ENCODE measurements around the gene KIAA0232.
"Not testable (repeated sequence)": the region's sequence is repeated elsewhere in the genome, so short reads cannot be mapped to it uniquely, and the experiment has no call there.

- TF ChIP-seq, protein P1, sequence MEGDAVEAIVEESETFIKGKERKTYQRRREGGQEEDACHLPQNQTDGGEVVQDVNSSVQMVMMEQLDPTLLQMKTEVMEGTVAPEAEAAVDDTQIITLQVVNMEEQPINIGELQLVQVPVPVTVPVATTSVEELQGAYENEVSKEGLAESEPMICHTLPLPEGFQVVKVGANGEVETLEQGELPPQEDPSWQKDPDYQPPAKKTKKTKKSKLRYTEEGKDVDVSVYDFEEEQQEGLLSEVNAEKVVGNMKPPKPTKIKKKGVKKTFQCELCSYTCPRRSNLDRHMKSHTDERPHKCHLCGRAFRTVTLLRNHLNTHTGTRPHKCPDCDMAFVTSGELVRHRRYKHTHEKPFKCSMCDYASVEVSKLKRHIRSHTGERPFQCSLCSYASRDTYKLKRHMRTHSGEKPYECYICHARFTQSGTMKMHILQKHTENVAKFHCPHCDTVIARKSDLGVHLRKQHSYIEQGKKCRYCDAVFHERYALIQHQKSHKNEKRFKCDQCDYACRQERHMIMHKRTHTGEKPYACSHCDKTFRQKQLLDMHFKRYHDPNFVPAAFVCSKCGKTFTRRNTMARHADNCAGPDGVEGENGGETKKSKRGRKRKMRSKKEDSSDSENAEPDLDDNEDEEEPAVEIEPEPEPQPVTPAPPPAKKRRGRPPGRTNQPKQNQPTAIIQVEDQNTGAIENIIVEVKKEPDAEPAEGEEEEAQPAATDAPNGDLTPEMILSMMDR (IDR thresholded peaks at IDR 0.05; ENCODE audit: borderline replicate concordance, extremely low read depth, low read length, poor library complexity, severe bottlenecking) = not testable (repeated sequence)
- not testable (repeated sequence) for TF ChIP-seq EZH2 (IDR thresholded peaks at IDR 0.05; ENCODE audit: borderline replicate concordance, low read depth, low read length, severe bottlenecking)
These were observed 129.4 kb downstream of the KIAA0232 start for GRCh38 chr4:6911917-6912316.
